IPS DF 6.9 (cell line): Measurements from ENCODE around the gene AP3B1.

Source experiments
- DNase-seq: peaks from one replicate; pipeline ENCODE4 v3.0.0-alpha.2; 2013; ENCODE audit warnings: low read depth, low spot score
- H3K27ac ChIP-seq: one replicate; pipeline ENCODE4 v1.5.1; 2013; ENCODE audit warnings: low read length, control low read depth
- H3K27me3 ChIP-seq: 2 replicates; pipeline ENCODE4 v1.6.1; 2013; ENCODE audit warnings: mild to moderate bottlenecking, low read length; ENCODE audit not compliant: control insufficient read depth, insufficient read depth
- H3K36me3 ChIP-seq: 2 replicates; pipeline ENCODE4 v1.6.1; 2013; ENCODE audit warnings: low read length; ENCODE audit not compliant: control insufficient read depth, insufficient read depth
- H3K4me1 ChIP-seq: 2 replicates; pipeline ENCODE4 v1.6.1; 2013; ENCODE audit warnings: low read length; ENCODE audit not compliant: control insufficient read depth, insufficient read depth
- H3K4me3 ChIP-seq: 2 replicates; pipeline ENCODE4 v1.5.1; 2013; ENCODE audit warnings: mild to moderate bottlenecking, low read length
- H3K9me3 ChIP-seq: 2 replicates; pipeline ENCODE4 v1.6.1; 2013; ENCODE audit warnings: low read length, inconsistent platforms; ENCODE audit not compliant: control insufficient read depth, insufficient read depth
- WGBS: extraction: QIAGEN DNeasy Blood & Tissue Kit; methylation state at CpG from one replicate; pipeline ENCODE4 v1.1.7; 2013; ENCODE audit warnings: mixed read lengths, missing lambda C conversion rate; ENCODE audit not compliant: insufficient read length, insufficient coverage; 5-methylcytosine and 5-hydroxymethylcytosine counted together

The AP3B1 gene

DNA sequence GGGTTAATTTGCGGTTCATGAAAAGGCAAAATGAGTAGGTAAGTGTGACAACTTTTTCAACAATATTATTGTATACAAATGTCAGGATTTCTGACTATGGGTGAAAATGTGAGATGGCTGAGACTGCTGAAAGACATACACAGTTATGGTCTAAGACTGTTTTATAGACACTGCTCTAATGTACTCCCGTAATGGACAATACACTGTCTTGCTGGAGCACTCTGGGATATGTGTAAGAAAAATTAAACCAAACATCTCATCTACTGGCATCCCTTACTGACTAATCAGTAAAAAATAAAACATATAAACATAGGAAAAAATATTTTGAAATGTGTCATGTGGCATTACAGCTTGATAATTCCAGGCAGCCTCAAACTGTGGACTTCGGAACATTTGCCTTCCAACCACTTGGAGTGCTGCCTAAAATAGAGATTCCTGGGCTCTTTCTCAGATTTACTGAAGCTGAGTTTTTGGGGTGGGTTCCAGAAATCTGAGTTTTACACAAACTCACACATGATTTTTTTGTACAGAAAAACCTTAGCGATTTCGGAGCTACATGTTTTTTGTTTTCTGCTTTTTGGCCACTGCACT is 284.5 kb downstream of the AP3B1 start:
- no peaks in the 10 kb centered on the region for H3K9me3 ChIP-seq
- H3K36me3 ChIP-seq: no peaks in the 10 kb centered on the region
- no peak overlapping the region for H3K4me3 ChIP-seq
- H3K27me3 ChIP-seq: peaks cover 3% of the 10 kb centered on the region; the same call in 1 of the 2 replicates
- no CpG with 5 or more reads among the region's 5 CpGs for WGBS
- no peaks in the 10 kb centered on the region for H3K4me1 ChIP-seq
- DNase-seq: no peak
- H3K27ac ChIP-seq: no peak overlapping the region

DNA sequence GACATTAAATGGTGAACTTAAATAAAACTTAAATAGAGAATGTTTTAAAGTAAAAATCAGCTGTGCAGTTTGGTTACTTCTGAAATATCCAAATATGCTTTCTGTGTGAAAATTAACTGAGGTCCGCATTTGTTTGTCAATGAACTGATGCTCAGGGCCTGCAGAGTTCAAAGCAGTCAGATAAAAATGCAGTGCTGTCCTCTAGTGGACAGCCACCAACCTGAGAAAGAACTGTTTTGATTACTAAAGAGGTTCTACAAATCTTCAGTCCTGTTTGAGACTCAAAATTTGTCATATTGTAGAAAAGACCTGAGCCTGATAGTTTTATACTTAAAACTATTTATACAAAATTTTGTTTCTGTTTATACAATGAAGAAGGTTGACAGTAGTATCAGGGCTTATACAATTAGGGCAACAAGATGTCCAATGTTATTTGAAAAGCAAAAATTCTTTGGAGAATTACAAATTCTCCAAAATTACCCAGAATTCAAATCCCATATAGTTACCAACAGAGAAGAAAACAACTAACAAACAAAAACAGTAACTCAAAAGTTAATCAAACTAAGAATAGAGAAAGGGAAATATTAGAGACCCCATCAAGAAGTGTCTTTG is 286.0 kb downstream of the AP3B1 start:
- Histone ChIP-seq H3K27ac (no peak overlapping the region), H3K4me3 (no peak overlapping the region), H3K4me1 (no peaks in the 10 kb centered on the region), H3K27me3 (no peaks in the 10 kb centered on the region; the same call in 1 of the 2 replicates), H3K9me3 (no peaks in the 10 kb centered on the region), H3K36me3 (no peaks in the 10 kb centered on the region)
- DNase-seq: no peak
- WGBS: no CpG with 5 or more reads among the region's 1 CpG

DNA sequence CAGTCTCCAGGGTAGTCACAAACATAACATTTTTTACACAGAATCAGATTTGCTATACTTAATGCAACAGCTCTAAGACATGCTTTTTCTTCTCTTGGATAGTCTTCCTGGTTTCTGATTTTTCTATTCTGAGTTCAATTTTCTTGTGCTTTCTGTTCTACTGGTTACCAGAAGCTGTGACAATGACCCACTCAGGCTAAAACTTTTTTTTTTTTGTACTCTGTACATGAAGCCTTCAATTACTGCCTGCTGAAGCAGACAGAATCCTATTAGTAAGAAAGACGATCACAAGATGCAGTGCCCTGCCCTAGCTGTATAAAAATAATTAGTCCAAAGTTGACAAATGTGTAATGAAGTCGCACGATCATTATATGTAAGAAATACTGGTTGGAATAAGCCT is 287.3 kb downstream of the AP3B1 start:
- H3K36me3 ChIP-seq: no peaks in the 10 kb centered on the region
- H3K4me1 ChIP-seq: no peaks in the 10 kb centered on the region
- no peaks in the 10 kb centered on the region for H3K27me3 ChIP-seq
- no peak for DNase-seq
- H3K27ac ChIP-seq: no peak overlapping the region
- no peak overlapping the region for H3K4me3 ChIP-seq
- H3K9me3 ChIP-seq: no peaks in the 10 kb centered on the region
- no CpG with 5 or more reads among the region's 3 CpGs for WGBS

DNA sequence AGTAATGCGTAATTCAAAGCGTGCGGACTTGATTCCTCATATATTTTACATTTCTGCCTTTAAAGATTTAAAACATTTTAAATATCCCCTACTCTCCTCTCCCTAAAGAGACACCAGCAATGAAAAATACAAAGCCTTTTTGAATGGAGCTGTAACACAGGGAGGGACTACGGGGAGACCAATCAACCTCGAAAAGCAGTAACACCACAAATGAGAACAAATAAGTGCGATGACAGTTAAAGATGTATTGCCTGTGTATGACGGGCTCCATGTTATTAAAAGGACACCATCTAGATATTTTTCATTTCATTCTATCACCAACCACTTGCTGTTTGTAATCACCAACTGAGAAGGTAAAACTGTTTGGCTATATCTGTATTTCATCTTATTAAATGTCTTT is 288.0 kb downstream of the AP3B1 start:
- Histone ChIP-seq H3K4me3 (no peak overlapping the region), H3K27ac (no peak overlapping the region), H3K4me1 (no peaks in the 10 kb centered on the region), H3K27me3 (no peaks in the 10 kb centered on the region), H3K36me3 (no peaks in the 10 kb centered on the region), H3K9me3 (no peaks in the 10 kb centered on the region)
- no CpG with 5 or more reads among the region's 7 CpGs for WGBS
- no peak for DNase-seq

DNA sequence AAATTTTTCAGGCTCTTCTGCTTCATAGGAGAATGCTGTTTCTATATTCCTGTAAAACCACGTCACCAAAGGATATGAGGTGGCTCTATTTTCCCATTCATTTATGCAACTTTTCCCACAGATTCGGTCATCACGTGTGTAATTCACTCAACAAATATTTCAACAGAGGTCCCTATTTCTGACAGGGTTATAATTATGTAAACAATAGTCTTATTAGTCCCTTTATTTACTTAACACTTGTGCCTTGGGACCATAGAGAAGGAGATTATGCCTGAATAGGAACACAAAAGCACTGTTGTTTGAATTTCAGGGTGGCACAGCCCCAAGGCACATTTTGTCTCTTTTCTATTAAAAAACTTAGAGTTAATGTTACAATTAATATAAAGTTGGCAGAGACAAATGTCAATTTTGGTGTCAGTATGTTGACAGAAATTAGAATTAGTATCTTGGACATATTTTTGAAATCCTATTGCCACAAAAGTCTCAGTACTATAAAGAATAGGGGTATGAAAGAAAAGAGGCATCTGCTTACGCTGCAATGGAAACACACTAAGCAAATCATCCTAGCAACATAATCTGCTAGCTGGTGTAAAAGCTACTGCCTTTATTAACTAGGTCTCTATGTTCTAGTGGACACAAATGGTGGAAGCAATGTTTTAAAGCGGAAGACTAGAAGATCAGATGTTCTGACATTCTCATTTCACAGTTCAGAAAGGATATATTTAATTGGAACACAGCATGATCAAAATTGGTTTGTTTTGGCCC is 289.3 kb downstream of the AP3B1 start:
- H3K9me3 ChIP-seq: no peaks in the 10 kb centered on the region
- H3K27ac ChIP-seq: no peak overlapping the region
- no CpG with 5 or more reads among the region's 5 CpGs for WGBS
- H3K27me3 ChIP-seq: no peaks in the 10 kb centered on the region
- no peaks in the 10 kb centered on the region for H3K36me3 ChIP-seq
- H3K4me3 ChIP-seq: no peak overlapping the region
- DNase-seq: no peak
- no peaks in the 10 kb centered on the region for H3K4me1 ChIP-seq

DNA sequence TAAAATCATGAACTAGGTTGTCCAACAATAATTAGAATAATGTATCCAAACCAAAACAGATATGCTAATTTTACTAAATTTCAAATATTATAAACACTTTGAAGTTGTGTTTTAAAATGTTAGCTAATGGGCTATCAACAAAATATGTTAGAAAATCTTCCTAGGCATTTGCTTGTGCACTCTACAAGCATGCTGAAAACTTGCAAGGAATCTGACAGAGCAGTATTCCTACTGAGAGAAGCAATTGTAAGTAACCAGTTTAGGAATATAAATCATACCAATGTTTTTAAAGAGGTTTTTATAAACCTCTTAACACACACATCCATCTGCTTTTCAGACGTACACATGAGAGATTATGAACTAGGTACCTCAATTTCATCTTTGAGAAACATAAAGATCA is 289.9 kb downstream of the AP3B1 start:
- H3K36me3 ChIP-seq: no peaks in the 10 kb centered on the region

DNA sequence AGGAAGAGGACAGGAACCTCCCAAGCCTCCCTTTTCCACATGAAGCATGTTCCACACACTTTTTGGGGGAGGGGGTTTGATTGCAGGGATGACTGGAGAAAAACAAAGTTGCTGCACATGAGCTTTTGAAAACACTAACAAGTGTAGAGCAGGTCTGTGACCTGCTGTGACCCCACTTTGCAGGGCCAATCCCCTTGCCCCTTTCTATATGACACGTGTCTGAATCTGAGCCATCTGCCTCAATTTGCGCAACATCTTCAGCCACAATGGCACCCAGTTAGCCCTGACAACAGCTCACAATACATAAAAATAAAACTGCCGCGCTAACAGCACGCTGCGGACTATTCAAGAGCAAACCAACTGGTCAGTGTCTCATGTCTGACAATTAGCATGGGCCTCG is 290.6 kb downstream of the AP3B1 start:
- H3K4me1 ChIP-seq: no peaks in the 10 kb centered on the region
- H3K27ac ChIP-seq: no peak overlapping the region
- H3K4me3 ChIP-seq: no peak overlapping the region
- no peak for DNase-seq
- WGBS: no CpG with 5 or more reads among the region's 7 CpGs
- no peaks in the 10 kb centered on the region for H3K9me3 ChIP-seq
- H3K36me3 ChIP-seq: no peaks in the 10 kb centered on the region
- H3K27me3 ChIP-seq: no peaks in the 10 kb centered on the region

More for the DNA sequence above, 289.9 kb downstream of the AP3B1 start:
- no peak overlapping the region for H3K4me3 ChIP-seq
- no peak for DNase-seq
- no peaks in the 10 kb centered on the region for H3K9me3 ChIP-seq
- no peaks in the 10 kb centered on the region for H3K4me1 ChIP-seq
- H3K27ac ChIP-seq: no peak overlapping the region
- H3K27me3 ChIP-seq: no peaks in the 10 kb centered on the region
- no CpG with 5 or more reads among the region's 1 CpG for WGBS

DNA sequence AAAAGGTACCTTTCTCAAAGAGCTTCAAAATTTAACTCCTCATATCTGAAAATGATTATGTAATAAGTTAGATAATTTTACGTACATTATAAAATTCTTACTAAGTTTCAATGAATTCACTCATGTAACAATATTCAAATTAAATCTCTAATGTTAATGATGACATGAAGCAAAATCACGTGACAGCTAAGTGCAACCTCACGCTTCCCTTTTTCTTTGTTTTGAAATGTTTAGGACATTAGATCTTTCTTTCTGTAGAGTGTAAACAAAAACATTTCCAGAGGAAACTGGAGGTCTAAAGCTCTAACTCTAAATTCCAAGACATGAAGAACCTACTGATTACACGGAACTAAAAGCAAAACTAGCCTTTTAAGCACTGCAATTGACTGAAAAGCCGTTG is 291.0 kb downstream of the AP3B1 start:
- no peaks in the 10 kb centered on the region for H3K4me1 ChIP-seq
- H3K4me3 ChIP-seq: no peak overlapping the region
- no peak overlapping the region for H3K27ac ChIP-seq
- no CpG with 5 or more reads among the region's 5 CpGs for WGBS
- no peaks in the 10 kb centered on the region for H3K36me3 ChIP-seq
- no peaks in the 10 kb centered on the region for H3K27me3 ChIP-seq
- H3K9me3 ChIP-seq: no peaks in the 10 kb centered on the region
- DNase-seq: no peak

DNA sequence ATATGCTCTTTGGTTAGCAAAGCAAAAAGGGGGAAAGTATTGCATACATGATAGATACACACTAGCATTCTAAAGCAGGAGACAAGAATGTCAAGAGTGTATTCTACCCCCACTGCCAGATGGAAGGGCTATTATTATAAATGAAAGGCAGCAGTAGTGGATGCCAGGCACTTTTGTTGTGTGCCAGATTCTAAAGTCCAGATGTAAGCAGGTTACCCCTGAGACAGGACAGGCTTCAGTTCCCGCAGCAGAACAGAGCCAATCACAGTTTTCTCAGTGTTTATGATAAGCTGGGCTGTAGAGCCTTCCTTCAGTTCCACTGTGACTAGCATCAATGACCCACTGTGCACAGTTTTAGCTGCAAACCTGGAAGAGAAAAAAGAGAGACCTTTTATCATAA is 291.8 kb downstream of the AP3B1 start:
- Histone ChIP-seq H3K36me3 (no peaks in the 10 kb centered on the region), H3K4me1 (no peaks in the 10 kb centered on the region), H3K4me3 (no peak overlapping the region), H3K27ac (no peak overlapping the region), H3K27me3 (no peaks in the 10 kb centered on the region), H3K9me3 (no peaks in the 10 kb centered on the region)
- DNase-seq: no peak
- WGBS: no CpG with 5 or more reads among the region's 1 CpG

DNA sequence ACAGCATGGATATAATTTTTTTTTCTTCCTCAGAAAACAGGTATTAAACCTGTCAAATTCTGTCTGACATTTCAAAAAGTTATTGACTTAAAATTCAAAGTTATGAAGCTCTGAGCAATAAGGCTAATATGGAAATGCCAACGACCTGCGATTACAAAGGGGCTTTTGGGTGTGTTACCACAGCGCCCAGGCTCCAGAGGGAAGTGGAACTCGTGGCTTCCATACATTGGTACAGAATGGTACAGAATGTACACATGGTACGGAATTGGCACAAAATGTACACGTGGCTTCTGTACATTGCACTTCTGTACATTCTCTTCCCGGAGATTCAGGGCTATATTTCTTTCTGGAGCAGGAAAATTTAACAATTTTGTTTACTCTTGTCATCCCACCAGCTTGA is 293.3 kb downstream of the AP3B1 start:
- Histone ChIP-seq H3K9me3 (no peaks in the 10 kb centered on the region), H3K4me1 (no peaks in the 10 kb centered on the region), H3K27ac (no peak overlapping the region), H3K4me3 (no peak overlapping the region), H3K27me3 (no peaks in the 10 kb centered on the region), H3K36me3 (no peaks in the 10 kb centered on the region)
- no CpG with 5 or more reads among the region's 7 CpGs for WGBS
- no peak for DNase-seq
